Right lobe of liver (tissue), 6 donors: ENCODE data around the gene BUD31. TPM values are rescaled to one million over a fixed set of nuclear protein-coding genes. Genes with fewer than 3 reads are reported as not detected.

Source experiments
- ATAC-seq, 4 donors: fragments of 200-7000 bp; cut with Tn5 transposase; one replicate each; pipeline ENCODE4 v1.9.1; 2020; ENCODE audit warnings: mild to moderate bottlenecking in 4 of 4, moderate library complexity in 4 of 4
- DNase-seq, 3 donors: peaks; one replicate each; pipeline ENCODE4 v3.0.0-alpha.2; 2020
- H3K27ac ChIP-seq, 3 donors: fragments of 200-600 bp; one replicate each; pipeline ENCODE4 v1.8.0; 2022
- H3K27me3 ChIP-seq, 2 donors: fragments of 200-600 bp; one replicate each; pipeline ENCODE4 v1.8.0; 2022
- H3K36me3 ChIP-seq, 4 donors: fragments of 200-600 bp; sonication (generic) in 1 of 4; one replicate each; pipeline versions ENCODE4 v1.5.1 to v1.8.0; 2017 to 2022; ENCODE audit warnings: control low read depth in 1 of 4
- H3K4me1 ChIP-seq, 4 donors: fragments of 200-600 bp; sonication (generic) in 1 of 4; one replicate each; pipeline versions ENCODE4 v1.5.1 to v1.8.0; 2017 to 2022; ENCODE audit warnings: control low read depth in 1 of 4
- H3K4me3 ChIP-seq, 3 donors: fragments of 200-600 bp; one replicate each; pipeline ENCODE4 v1.8.0; 2022
- H3K9me3 ChIP-seq, 4 donors: fragments of 200-600 bp; sonication (generic) in 1 of 4; one replicate each; pipeline versions ENCODE4 v1.5.1 to v1.8.0; 2017 to 2022; ENCODE audit warnings: control low read depth in 1 of 4
- POLR2A ChIP-seq: fragments of 450-650 bp; IDR thresholded peaks from one replicate; pipeline ENCODE4 v1.6.1; 2017; ENCODE audit warnings: antibody characterized with exemption, mild to moderate bottlenecking
- WGBS: methylation state at CpG from one replicate; pipeline ENCODE4 v1.1.6; 2018; ENCODE audit warnings: low coverage, low lambda C conversion rate; ENCODE audit not compliant: insufficient coverage; ENCODE audit errors: missing lambda C conversion rate; 5-methylcytosine and 5-hydroxymethylcytosine counted together
- intact Hi-C, 2 donors: fragments of 100-400 bp; cut with DNase I; formaldehyde crosslinking; loops; one replicate each; pipeline versions ENCODE4 v1.11.2 to v1.14.1; 2022
- total RNA-seq, 6 experiments: library from RNA; depleted of rRNA in 2 of 6; stranded (reverse); fragments of >200 nt in 2 of 6; fragmentation: NEBNext Ultra II Directional in 3 of 6; extraction: Animal tissue kit (Norgen Biotek cat#: 25700) in 3 of 6; gene quantifications; one replicate each; pipeline versions ENCODE4 v1.1.0 to v1.2.4, GENCODE V29; 2016 to 2023
- TF ChIP-seq, protein P1 (sequence below), 4 donors: fragments of 200-600 bp in 3 of 4; fragments of 450-650 bp in 1 of 4; IDR thresholded peaks; one replicate each; pipeline versions ENCODE4 v1.5.1 to v1.8.0; 2016 to 2022; ENCODE audit warnings: antibody characterized with exemption in 4 of 4, mild to moderate bottlenecking in 2 of 4
- donor health status: DM: no; HTN: yes; CAD: no.
- donor health status: DM: no; HTN: no; CAD: no.
- donor health status: DM: no; HTN: no; CAD: no.
- donor health status: DM: no; HTN: yes; CAD: no.
- donor health status: DM: no; HTN: yes; CAD: no.

Gene BUD31
- total RNA-seq, 6 experiments from 2014 or later = 25.6 to 49.2 (median 33.3) TPM

- intact Hi-C loops = no loop called here
- 78% methylated on average over 7 of the region's 7 CpGs for WGBS
- H3K27ac ChIP-seq = no peak overlapping the region
- no peak overlapping the region for H3K4me3 ChIP-seq
- no peaks in the 10 kb centered on the region for H3K27me3 ChIP-seq
- ATAC-seq (no peak), DNase-seq (no peak)
- no peaks in the 10 kb centered on the region for H3K9me3 ChIP-seq
- TF ChIP-seq, protein P1, sequence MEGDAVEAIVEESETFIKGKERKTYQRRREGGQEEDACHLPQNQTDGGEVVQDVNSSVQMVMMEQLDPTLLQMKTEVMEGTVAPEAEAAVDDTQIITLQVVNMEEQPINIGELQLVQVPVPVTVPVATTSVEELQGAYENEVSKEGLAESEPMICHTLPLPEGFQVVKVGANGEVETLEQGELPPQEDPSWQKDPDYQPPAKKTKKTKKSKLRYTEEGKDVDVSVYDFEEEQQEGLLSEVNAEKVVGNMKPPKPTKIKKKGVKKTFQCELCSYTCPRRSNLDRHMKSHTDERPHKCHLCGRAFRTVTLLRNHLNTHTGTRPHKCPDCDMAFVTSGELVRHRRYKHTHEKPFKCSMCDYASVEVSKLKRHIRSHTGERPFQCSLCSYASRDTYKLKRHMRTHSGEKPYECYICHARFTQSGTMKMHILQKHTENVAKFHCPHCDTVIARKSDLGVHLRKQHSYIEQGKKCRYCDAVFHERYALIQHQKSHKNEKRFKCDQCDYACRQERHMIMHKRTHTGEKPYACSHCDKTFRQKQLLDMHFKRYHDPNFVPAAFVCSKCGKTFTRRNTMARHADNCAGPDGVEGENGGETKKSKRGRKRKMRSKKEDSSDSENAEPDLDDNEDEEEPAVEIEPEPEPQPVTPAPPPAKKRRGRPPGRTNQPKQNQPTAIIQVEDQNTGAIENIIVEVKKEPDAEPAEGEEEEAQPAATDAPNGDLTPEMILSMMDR (IDR thresholded peaks at IDR 0.05) = no peak
- H3K36me3 ChIP-seq = peaks cover 0 to 56% (median 35%) of the 10 kb centered on the region in 4 donors
- peaks cover 0 to 24% (median 5%) of the 10 kb centered on the region in 4 donors for H3K4me1 ChIP-seq
Measured at GRCh38 chr7:99420986-99421385, 12.2 kb downstream of the BUD31 start.

- peaks cover 0 to 51% (median 30%) of the 10 kb centered on the region in 4 donors for H3K36me3 ChIP-seq
- no peaks in the 10 kb centered on the region for H3K27me3 ChIP-seq
- no peak overlapping the region for H3K27ac ChIP-seq
- WGBS = 89% methylated on average over 5 of the region's 11 CpGs
- intact Hi-C loops = no loop called here
- no peak for DNase-seq
- no peak overlapping the region for H3K4me3 ChIP-seq
- H3K4me1 ChIP-seq = peaks cover 0 to 12% (median 0%) of the 10 kb centered on the region in 4 donors
- TF ChIP-seq POLR2A = no peak
- TF ChIP-seq, protein P1 (IDR thresholded peaks at IDR 0.05) = no peak
- no peaks in the 10 kb centered on the region for H3K9me3 ChIP-seq
- ATAC-seq = no peak
Measured at GRCh38 chr7:99422186-99422585, 13.4 kb downstream of the BUD31 start.

GRCh38 chr7:99422625-99423024 lies 13.9 kb downstream of the BUD31 start:
- TF ChIP-seq, protein P1 (IDR thresholded peaks at IDR 0.05) = no peak
- TF ChIP-seq POLR2A = no peak
- DNase-seq (no peak), ATAC-seq (no peak)
- no peak overlapping the region for H3K4me3 ChIP-seq
- H3K4me1 ChIP-seq = peaks cover 0 to 12% (median 0%) of the 10 kb centered on the region in 4 donors
- H3K27ac ChIP-seq = no peak overlapping the region
- H3K36me3 ChIP-seq = peaks cover 0 to 46% (median 26%) of the 10 kb centered on the region in 4 donors
- intact Hi-C loops = no loop called here
- no peaks in the 10 kb centered on the region for H3K27me3 ChIP-seq
- no peaks in the 10 kb centered on the region for H3K9me3 ChIP-seq
- WGBS = 82% methylated on average over 3 of the region's 5 CpGs

GRCh38 chr7:99424932-99425730 lies 16.4 kb downstream of the BUD31 start:
- 77% methylated on average over 3 of the region's 24 CpGs for WGBS
- Histone ChIP-seq H3K4me1 (peaks cover 0 to 5% (median 0%) of the 10 kb centered on the region in 4 donors), H3K36me3 (peaks cover 0 to 27% (median 13%) of the 10 kb centered on the region in 4 donors), H3K4me3 (no peak overlapping the region), H3K27ac (no peak overlapping the region), H3K27me3 (no peaks in the 10 kb centered on the region), H3K9me3 (no peaks in the 10 kb centered on the region)
- TF ChIP-seq, protein P1 (IDR thresholded peaks at IDR 0.05) = no peak
- TF ChIP-seq POLR2A = no peak
- intact Hi-C loops = no loop called here
- ATAC-seq (no peak), DNase-seq (no peak)
